K562 (cell line): Measurements from ENCODE around the gene TTC38. TPM values are rescaled to one million over a fixed set of nuclear protein-coding genes. Genes with fewer than 3 reads are reported as not detected.
A peak's percentile ranks its signal among the peaks of the same experiment; 100 is the strongest.

Experiments
- CCNT2 ChIP-seq: IDR thresholded peaks from 2 replicates; pipeline ENCODE4 v1.6.1; 2011; ENCODE audit warnings: borderline replicate concordance, low read depth, mild to moderate bottlenecking, moderate library complexity, mixed read lengths, low read length; ENCODE audit not compliant: insufficient read length; ENCODE audit errors: extremely low read depth
- FOXA1 ChIP-seq: fragments of 450-650 bp; IDR thresholded peaks from 2 replicates; pipeline ENCODE4 v1.6.1; 2016; ENCODE audit warnings: mild to moderate bottlenecking, borderline replicate concordance
- GTF2E2 ChIP-seq: fragments of 200-800 bp; sonication (Bioruptor generic); IDR thresholded peaks from 2 replicates; pipeline ENCODE4 v1.6.1; 2016; ENCODE audit warnings: missing genetic modification characterization, missing compliant biosample characterization
- HDAC1 ChIP-seq, 2 experiments: fragments of 450-650 bp; IDR thresholded peaks; 2 replicates each; pipeline ENCODE4 v1.6.1; 2016 to 2017; ENCODE audit warnings: inconsistent platforms in 1 of 2, mild to moderate bottlenecking in 1 of 2, moderate library complexity in 1 of 2
- IFI16 ChIP-seq: fragments of 250-450 bp; sonication (Bioruptor Pico); IDR thresholded peaks from 2 replicates; pipeline ENCODE4 v2.1.2; 2022; ENCODE audit warnings: mild to moderate bottlenecking, inconsistent platforms
- KLF6 ChIP-seq: fragments of 250-450 bp; sonication (Bioruptor Pico); IDR thresholded peaks from 2 replicates; pipeline ENCODE4 v1.4.0; 2020; ENCODE audit warnings: mild to moderate bottlenecking, moderate library complexity, borderline replicate concordance
- MBD1 ChIP-seq: fragments of 250-450 bp; sonication (Bioruptor Pico); IDR thresholded peaks from 2 replicates; pipeline ENCODE4 v1.8.0; 2022; ENCODE audit warnings: inconsistent platforms
- NKRF ChIP-seq: fragments of 450-650 bp; IDR thresholded peaks from 2 replicates; pipeline ENCODE4 v1.6.1; 2016; ENCODE audit warnings: borderline replicate concordance
- NR2C1 ChIP-seq, 2 experiments: fragments of 450-650 bp; IDR thresholded peaks; 2 replicates each; pipeline ENCODE4 v1.6.1; 2017; ENCODE audit warnings: mild to moderate bottlenecking in 2 of 2, antibody characterized with exemption in 1 of 2, inconsistent platforms in 1 of 2, missing compliant biosample characterization in 1 of 2, missing genetic modification characterization in 1 of 2
- TARDBP ChIP-seq: fragments of 450-650 bp; IDR thresholded peaks from 2 replicates; pipeline ENCODE4 v1.6.1; 2016
- TRIM25 ChIP-seq: fragments of 450-650 bp; IDR thresholded peaks from 2 replicates; pipeline ENCODE4 v1.7.0; 2016; ENCODE audit warnings: borderline replicate concordance
- ZNF140 ChIP-seq: fragments of 250-450 bp; sonication (Bioruptor Pico); IDR thresholded peaks from 2 replicates; pipeline ENCODE4 v1.8.0; 2021; ENCODE audit warnings: moderate library complexity, mild to moderate bottlenecking, inconsistent platforms
- ZNF197 ChIP-seq: fragments of 200-800 bp; sonication (Bioruptor generic); IDR thresholded peaks from 2 replicates; pipeline ENCODE4 v1.6.1; 2016; ENCODE audit warnings: low read depth, missing genetic modification characterization, missing compliant biosample characterization
- ZNF354B ChIP-seq: fragments of 250-450 bp; sonication (Bioruptor Pico); IDR thresholded peaks from 2 replicates; pipeline ENCODE4 v1.4.0; 2020
- ZNF75A ChIP-seq: fragments of 450-650 bp; formaldehyde crosslinking; IDR thresholded peaks from 2 replicates; pipeline ENCODE4 v1.4.0; 2020; ENCODE audit warnings: mild to moderate bottlenecking
- ZNF764 ChIP-seq: fragments of 250-450 bp; sonication (Bioruptor Pico); IDR thresholded peaks from 2 replicates; pipeline ENCODE4 v1.4.0; 2020; ENCODE audit warnings: low read depth, mild to moderate bottlenecking, moderate library complexity
- polyA plus RNA-seq, 8 experiments: library from polyadenylated mRNA; depleted of rRNA in 4 of 8; stranded (reverse) in 5 of 8; unstranded in 3 of 8; fragments of >200 nt; fragmentation: Nextera tagmentation in 2 of 8; fragmentation: Illumina TruSeq in 1 of 8; extraction: Ambion mirVana in 2 of 8; extraction: Trizol in 1 of 8; gene quantifications; 2 replicates each; pipeline versions ENCODE4 v1.2.1 to v1.2.3, GENCODE V29; 2011 to 2014; ENCODE audit warnings: inconsistent platforms in 1 of 8, missing spikeins in 1 of 8
- total RNA-seq, 7 experiments: library from RNA; depleted of rRNA in 6 of 7; stranded (reverse); fragments of >200 nt in 6 of 7; fragmentation: Illumina TruSeq in 2 of 7; extraction: Trizol in 2 of 7; gene quantifications; 2 replicates each; pipeline versions ENCODE4 v1.2.1 to v1.2.3, GENCODE V29; 2011 to 2021; ENCODE audit warnings: low replicate concordance in 1 of 7
- TF ChIP-seq, protein P1 (sequence below): fragments of 450-650 bp; IDR thresholded peaks from 2 replicates; pipeline ENCODE4 v1.6.1; 2018; ENCODE audit warnings: mild to moderate bottlenecking, low read depth; ENCODE audit not compliant: partially characterized antibody
- TF ChIP-seq, protein P2 (sequence below): fragments of 450-650 bp; IDR thresholded peaks from 2 replicates; pipeline ENCODE4 v1.6.1; 2016; ENCODE audit warnings: low read depth, mild to moderate bottlenecking, moderate library complexity

Gene TTC38
- total and polyA plus RNA-seq, 9 of the 15 experiments (the other 6 are each of a cell fraction or from before 2014, with no cell fraction given) = 0.84 to 28.4 (median 18.1) TPM

DNA sequence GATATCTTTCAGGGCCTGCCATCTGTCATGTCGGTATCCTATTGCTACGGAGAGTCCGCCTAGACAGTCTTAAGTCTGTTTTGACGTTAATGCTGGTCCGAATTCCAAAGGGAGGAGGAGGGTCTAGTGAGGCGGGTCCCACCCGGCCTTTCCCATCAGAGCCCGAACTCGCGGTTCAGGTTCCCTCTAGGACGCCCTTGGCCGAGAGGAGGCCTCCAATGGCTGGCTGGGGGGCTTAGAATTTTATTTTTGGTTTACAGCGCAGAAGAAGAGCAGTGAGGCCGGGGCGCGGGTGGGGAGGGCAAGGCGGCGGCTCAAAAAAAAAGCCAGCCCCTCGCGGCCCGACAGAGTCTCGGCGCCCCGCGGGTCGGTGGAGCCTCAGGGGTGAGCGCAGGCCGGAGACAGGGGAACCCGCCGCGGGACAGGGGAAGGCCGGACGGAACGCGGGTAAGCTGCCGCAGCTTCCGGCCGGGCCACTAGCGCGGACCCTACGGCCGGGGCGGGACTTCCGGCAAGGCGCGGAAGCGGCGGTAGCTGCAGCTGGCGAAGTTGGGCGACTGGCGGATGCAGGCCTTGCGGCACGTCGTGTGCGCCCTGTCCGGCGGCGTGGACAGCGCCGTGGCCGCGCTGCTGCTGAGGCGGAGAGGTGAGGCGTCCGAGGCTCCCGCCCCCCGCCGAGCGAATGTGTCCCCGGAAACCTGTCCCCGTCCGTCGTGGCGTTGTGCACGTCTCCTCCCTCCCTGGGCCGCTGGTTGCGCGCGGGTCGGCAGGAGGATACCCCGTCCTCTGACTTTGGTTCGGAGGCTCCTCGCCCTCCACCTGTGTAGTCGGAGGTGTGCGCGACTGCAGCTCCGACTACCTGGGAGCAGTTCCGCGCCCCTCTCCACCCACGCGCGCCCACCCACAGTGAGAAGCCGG, 67.7 kb downstream of the TTC38 start, which contains the start of gene TRMU (continued):
- no peak for TF ChIP-seq ZNF764 (CRISPR knock-in tag)
- TF ChIP-seq FOXA1 = no peak
- TF ChIP-seq HDAC1 (IDR thresholded peaks at IDR 0.05) = peak in 1 of 2 experiments; percentile 81; a peak in 2 of 4 replicates
- TF ChIP-seq NKRF = peak; percentile 59; the same call in 1 of the 2 replicates
- TF ChIP-seq, protein P1, sequence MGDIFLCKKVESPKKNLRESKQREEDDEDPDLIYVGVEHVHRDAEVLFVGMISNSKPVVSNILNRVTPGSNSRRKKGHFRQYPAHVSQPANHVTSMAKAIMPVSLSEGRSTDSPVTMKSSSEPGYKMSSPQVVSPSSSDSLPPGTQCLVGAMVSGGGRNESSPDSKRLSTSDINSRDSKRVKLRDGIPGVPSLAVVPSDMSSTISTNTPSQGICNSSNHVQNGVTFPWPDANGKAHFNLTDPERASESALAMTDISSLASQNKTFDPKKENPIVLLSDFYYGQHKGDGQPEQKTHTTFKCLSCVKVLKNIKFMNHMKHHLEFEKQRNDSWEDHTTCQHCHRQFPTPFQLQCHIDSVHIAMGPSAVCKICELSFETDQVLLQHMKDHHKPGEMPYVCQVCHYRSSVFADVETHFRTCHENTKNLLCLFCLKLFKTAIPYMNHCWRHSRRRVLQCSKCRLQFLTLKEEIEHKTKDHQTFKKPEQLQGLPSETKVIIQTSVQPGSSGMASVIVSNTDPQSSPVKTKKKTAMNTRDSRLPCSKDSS = no peak
- TF ChIP-seq ZNF75A (CRISPR knock-in tag) = no peak
- no peak for TF ChIP-seq MBD1 (CRISPR knock-in tag)
- no peak for TF ChIP-seq TRIM25
- no peak for TF ChIP-seq IFI16 (CRISPR knock-in tag)
- TF ChIP-seq, protein P2, sequence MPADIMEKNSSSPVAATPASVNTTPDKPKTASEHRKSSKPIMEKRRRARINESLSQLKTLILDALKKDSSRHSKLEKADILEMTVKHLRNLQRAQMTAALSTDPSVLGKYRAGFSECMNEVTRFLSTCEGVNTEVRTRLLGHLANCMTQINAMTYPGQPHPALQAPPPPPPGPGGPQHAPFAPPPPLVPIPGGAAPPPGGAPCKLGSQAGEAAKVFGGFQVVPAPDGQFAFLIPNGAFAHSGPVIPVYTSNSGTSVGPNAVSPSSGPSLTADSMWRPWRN = no peak
- TF ChIP-seq TARDBP = no peak
- no peak for TF ChIP-seq ZNF354B (CRISPR knock-in tag)
- no peak for TF ChIP-seq CCNT2
- no peak for TF ChIP-seq NR2C1 (IDR thresholded peaks at IDR 0.05)
- no peak for TF ChIP-seq NR2C1 (tag; IDR thresholded peaks at IDR 0.05)
- no peak for TF ChIP-seq KLF6 (CRISPR knock-in tag)
- TF ChIP-seq ZNF140 (CRISPR knock-in tag) = no peak
- TF ChIP-seq ZNF197 (CRISPR knock-in tag) = no peak
- peak; percentile 62; the same call in 1 of the 2 replicates for TF ChIP-seq GTF2E2 (tag)
